DOHH2 (cell line): Measurements from ENCODE around the gene KCTD10.

ENCODE experiments used
- CTCF ChIP-seq: fragments of 200-600 bp; sonication (generic); IDR thresholded peaks from one replicate; pipeline ENCODE4 v1.5.1; 2014; ENCODE audit warnings: antibody characterized with exemption, mild to moderate bottlenecking, low read depth, low read length; ENCODE audit not compliant: poor library complexity, severe bottlenecking
- EZH2phosphoT487 ChIP-seq: fragments of 200-600 bp; sonication (generic); IDR thresholded peaks from 2 replicates; pipeline ENCODE4 v1.6.1; 2017; ENCODE audit warnings: borderline replicate concordance, mild to moderate bottlenecking, antibody characterized with exemption, low read length, moderate library complexity, mixed read lengths

GRCh38 chr12:109475993-109476806, 900 bp downstream of the KCTD10 start:
- TF ChIP-seq CTCF (no peak), EZH2phosphoT487 (no peak)
